ENCODE results near the gene HCRT. TPM values are rescaled to one million over a fixed set of nuclear protein-coding genes. Genes with fewer than 3 reads are reported as not detected.
"Not testable (repeated sequence)": the region's sequence is repeated elsewhere in the genome, so short reads cannot be mapped to it uniquely, and the experiment has no call there.

Gene HCRT
- total and polyA plus RNA-seq, 2 of the 8 experiments (the other 6 are each of a cell fraction or from before 2014, with no cell fraction given) = not detected

DNA sequence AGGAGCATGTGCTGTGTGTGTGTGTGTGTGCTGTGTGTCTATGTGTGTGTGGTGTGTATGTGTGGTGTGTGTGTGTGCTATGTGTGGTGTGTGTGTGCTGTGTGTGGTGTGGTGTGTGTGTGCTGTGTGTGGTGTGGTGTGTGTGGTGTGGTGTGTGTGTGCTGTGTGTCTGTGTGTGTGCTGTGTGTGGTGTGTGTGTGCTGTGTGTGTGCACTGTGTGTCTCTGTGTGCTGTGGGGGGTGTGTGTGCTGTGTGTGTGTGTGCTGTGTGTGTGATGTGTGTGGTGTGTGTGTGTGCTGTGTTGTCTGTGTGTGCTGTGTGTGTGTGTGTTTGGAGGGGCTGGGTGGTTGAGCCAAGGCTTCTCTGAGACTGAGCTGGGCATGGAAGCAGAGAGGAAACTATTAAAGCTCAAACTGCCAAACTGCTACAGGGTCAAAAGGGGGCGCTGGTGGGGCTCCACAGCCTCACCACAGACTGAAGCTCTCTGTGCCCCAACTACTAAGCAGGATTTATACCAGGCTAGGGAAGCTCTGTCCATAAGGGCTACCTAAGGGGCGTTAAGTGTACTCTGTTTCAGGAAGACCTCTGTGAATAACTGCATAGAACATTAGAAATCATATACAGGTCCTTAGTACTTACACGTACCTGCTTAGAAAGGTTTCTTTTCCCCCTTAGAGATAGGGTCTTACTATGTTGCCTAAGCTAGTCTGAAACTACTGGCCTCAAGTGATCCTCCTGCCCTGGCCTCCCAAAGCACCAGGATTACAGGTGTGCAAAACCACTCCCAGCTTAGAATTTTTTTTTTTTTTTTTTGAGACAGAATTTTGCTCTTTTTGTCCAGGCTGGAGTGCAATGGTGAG lies 36.9 kb upstream of the HCRT start (continued):
- TF ChIP-seq, protein P1, sequence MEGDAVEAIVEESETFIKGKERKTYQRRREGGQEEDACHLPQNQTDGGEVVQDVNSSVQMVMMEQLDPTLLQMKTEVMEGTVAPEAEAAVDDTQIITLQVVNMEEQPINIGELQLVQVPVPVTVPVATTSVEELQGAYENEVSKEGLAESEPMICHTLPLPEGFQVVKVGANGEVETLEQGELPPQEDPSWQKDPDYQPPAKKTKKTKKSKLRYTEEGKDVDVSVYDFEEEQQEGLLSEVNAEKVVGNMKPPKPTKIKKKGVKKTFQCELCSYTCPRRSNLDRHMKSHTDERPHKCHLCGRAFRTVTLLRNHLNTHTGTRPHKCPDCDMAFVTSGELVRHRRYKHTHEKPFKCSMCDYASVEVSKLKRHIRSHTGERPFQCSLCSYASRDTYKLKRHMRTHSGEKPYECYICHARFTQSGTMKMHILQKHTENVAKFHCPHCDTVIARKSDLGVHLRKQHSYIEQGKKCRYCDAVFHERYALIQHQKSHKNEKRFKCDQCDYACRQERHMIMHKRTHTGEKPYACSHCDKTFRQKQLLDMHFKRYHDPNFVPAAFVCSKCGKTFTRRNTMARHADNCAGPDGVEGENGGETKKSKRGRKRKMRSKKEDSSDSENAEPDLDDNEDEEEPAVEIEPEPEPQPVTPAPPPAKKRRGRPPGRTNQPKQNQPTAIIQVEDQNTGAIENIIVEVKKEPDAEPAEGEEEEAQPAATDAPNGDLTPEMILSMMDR (IDR thresholded peaks at IDR 0.05; ENCODE audit: control extremely low read depth in 1 of 3, insufficient read depth in 1 of 3, low read depth in 1 of 3, low read length in 3 of 3) = peak; percentile 82 to 90 (median 88)

DNA sequence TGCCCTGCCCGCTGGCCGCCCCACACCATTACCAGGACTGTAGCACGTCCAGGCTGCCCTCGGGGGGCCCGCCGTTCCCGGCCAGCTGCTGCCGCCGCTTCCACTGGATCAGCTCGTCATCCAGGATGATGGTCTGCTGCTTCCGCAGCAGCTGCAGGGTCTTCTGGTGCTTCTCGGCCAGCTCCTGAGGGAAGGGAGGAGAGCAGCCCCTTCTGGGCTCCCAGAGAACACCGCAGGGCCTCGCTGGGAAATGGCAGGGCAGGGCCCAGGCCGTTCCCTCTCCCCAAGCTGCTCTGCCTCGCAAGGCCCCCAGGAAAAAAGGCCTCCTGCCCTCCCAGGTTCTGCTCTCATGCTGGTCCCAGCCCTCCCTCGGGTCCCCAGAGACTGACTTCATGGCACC lies 34.0 kb upstream of the HCRT start:
- FAIRE-seq; H3K79me1 ChIP-seq (ENCODE audit: low read depth, low read length): not testable (repeated sequence)

More for the DNA sequence above, 34.0 kb upstream of the HCRT start:
- H4K5ac ChIP-seq (ENCODE audit: insufficient read length, low read depth, low read length); H2BK15ac ChIP-seq (ENCODE audit: low read length); H3K79me2 ChIP-seq (ENCODE audit: control insufficient read depth in 1 of 2, insufficient read depth in 2 of 2, low read length in 2 of 2); H4K8ac ChIP-seq (ENCODE audit: extremely low read depth, insufficient read depth, low read length); DNase-seq (ENCODE audit: low read depth in 1 of 2, low spot score in 2 of 2); H4K20me1 ChIP-seq (replicated peaks in 1 of 2; ENCODE audit: control insufficient read depth in 1 of 2, insufficient read depth in 2 of 2, low read length in 2 of 2); H3K14ac ChIP-seq (ENCODE audit: insufficient read length); H3K23me2 ChIP-seq (ENCODE audit: low read depth, low read length); H2BK120ac ChIP-seq (replicated peaks; ENCODE audit: low read depth, low read length); POLR2A ChIA-PET (ENCODE audit: partially characterized antibody); H3K27ac ChIP-seq (ENCODE audit: low read depth, low read length); H3K9me3 ChIP-seq (ENCODE audit: insufficient read depth in 2 of 2, low read depth in 1 of 2, low read length in 1 of 2); CTCF ChIA-PET (ENCODE audit: partially characterized antibody); H3K4me2 ChIP-seq (ENCODE audit: insufficient read depth in 1 of 2, low read depth in 2 of 2, low read length in 2 of 2); H2AFZ ChIP-seq (ENCODE audit: low read length); H2BK20ac ChIP-seq (ENCODE audit: low read length); H3K18ac ChIP-seq (ENCODE audit: extremely low read depth, low read length); H3K9ac ChIP-seq (replicated peaks in 1 of 4; ENCODE audit: extremely low read depth in 1 of 4, low read depth in 3 of 4, low read length in 3 of 4); H3K4me1 ChIP-seq (replicated peaks in 1 of 4; ENCODE audit: control insufficient read depth in 3 of 4, insufficient read depth in 4 of 4, low read length in 3 of 4); H2BK12ac ChIP-seq (ENCODE audit: low read depth, low read length); H3K56ac ChIP-seq (replicated peaks; ENCODE audit: insufficient read length, low read depth, low read length); H3K4me3 ChIP-seq (ENCODE audit: extremely low read depth in 1 of 4, insufficient read depth in 2 of 4, low read depth in 3 of 4, low read length in 4 of 4); H3K27me3 ChIP-seq (replicated peaks in 1 of 4; ENCODE audit: control insufficient read depth in 3 of 4, extremely low read depth in 1 of 4, insufficient read depth in 3 of 4, low read length in 3 of 4); H3K4ac ChIP-seq (replicated peaks; ENCODE audit: insufficient read length, low read depth, low read length); H2BK5ac ChIP-seq (ENCODE audit: low read depth, low read length); H2AK5ac ChIP-seq (ENCODE audit: low read depth, low read length); H4K91ac ChIP-seq (replicated peaks; ENCODE audit: insufficient read length, low read length); H3K23ac ChIP-seq (ENCODE audit: insufficient read length): not testable (repeated sequence)
- WGBS, 2 experiments (ENCODE audit: extremely low coverage in 1 of 2, insufficient coverage in 1 of 2, insufficient read length in 1 of 2, insufficient replicate concordance in 2 of 2, low coverage in 1 of 2, low lambda C conversion rate in 2 of 2, missing lambda C conversion rate in 1 of 2) = no CpG with 5 or more reads among the region's 17 CpGs
- H3K36me3 ChIP-seq (ENCODE audit: control insufficient read depth in 2 of 4, insufficient read depth in 4 of 4, low read length in 3 of 4) = peaks cover 5 to 35% (median 19%) of the 10 kb centered on the region in 4 experiments

Measured in H1 (cell line).